ENCODE results near the gene CENPT. TPM values are rescaled to one million over a fixed set of nuclear protein-coding genes. Genes with fewer than 3 reads are reported as not detected.

Gene CENPT
- total RNA-seq, 1 donor from 2014 or later = 83.5 TPM

- Mint-ChIP-seq H3K4me1 (peaks cover 11% of the 10 kb centered on the region), H3K4me3 (peak overlapping the region; percentile 18), H3K27me3 (ENCODE audit: low read depth) (no peaks in the 10 kb centered on the region), H3K27ac (ENCODE audit: unreplicated experiment) (no peak overlapping the region), H3K9me3 (no peaks in the 10 kb centered on the region), H3K36me3 (ENCODE audit: low read depth) (peaks cover 8% of the 10 kb centered on the region)
- no peak for DNase-seq (ENCODE audit: low read depth, low spot score)
- TF ChIP-seq CTCF (conservative IDR thresholded peaks at IDR 0.05) = no peak
Observed at GRCh38 chr16:67800338-67800926, 47.1 kb downstream of the CENPT start.

- peak overlapping the region; percentile 59 for H3K27ac Mint-ChIP-seq (ENCODE audit: unreplicated experiment)
- H3K36me3 Mint-ChIP-seq (ENCODE audit: low read depth) = peaks cover 8% of the 10 kb centered on the region
- H3K27me3 Mint-ChIP-seq (ENCODE audit: low read depth) = no peaks in the 10 kb centered on the region
- peaks cover 3% of the 10 kb centered on the region for H3K4me1 Mint-ChIP-seq
- no peak for TF ChIP-seq CTCF (conservative IDR thresholded peaks at IDR 0.05)
- DNase-seq (ENCODE audit: low read depth, low spot score) = no peak
- H3K9me3 Mint-ChIP-seq = no peaks in the 10 kb centered on the region
- H3K4me3 Mint-ChIP-seq = no peak overlapping the region
Observed at GRCh38 chr16:67796099-67796718, 51.3 kb downstream of the CENPT start.

- Mint-ChIP-seq H3K9me3 (no peaks in the 10 kb centered on the region), H3K4me1 (no peaks in the 10 kb centered on the region), H3K36me3 (ENCODE audit: low read depth) (no peaks in the 10 kb centered on the region), H3K27me3 (ENCODE audit: low read depth) (no peaks in the 10 kb centered on the region), H3K4me3 (no peak overlapping the region), H3K27ac (ENCODE audit: unreplicated experiment) (no peak overlapping the region)
- no peak for DNase-seq (ENCODE audit: low read depth, low spot score)
- TF ChIP-seq CTCF (conservative IDR thresholded peaks at IDR 0.05) = no peak
Observed at GRCh38 chr16:67790071-67790470, 57.4 kb downstream of the CENPT start.

- Mint-ChIP-seq H3K4me1 (no peaks in the 10 kb centered on the region), H3K36me3 (ENCODE audit: low read depth) (peaks cover 8% of the 10 kb centered on the region), H3K27me3 (ENCODE audit: low read depth) (no peaks in the 10 kb centered on the region), H3K9me3 (no peaks in the 10 kb centered on the region), H3K4me3 (no peak overlapping the region), H3K27ac (ENCODE audit: unreplicated experiment) (no peak overlapping the region)
- DNase-seq (ENCODE audit: low read depth, low spot score) = no peak
- TF ChIP-seq CTCF (conservative IDR thresholded peaks at IDR 0.05) = no peak
Observed at GRCh38 chr16:67786491-67786890, 61.0 kb downstream of the CENPT start.

GRCh38 chr16:67783353-67783725, 64.2 kb downstream of the CENPT start:
- Mint-ChIP-seq H3K9me3 (no peaks in the 10 kb centered on the region), H3K4me1 (no peaks in the 10 kb centered on the region), H3K27ac (ENCODE audit: unreplicated experiment) (no peak overlapping the region), H3K36me3 (ENCODE audit: low read depth) (peaks cover 10% of the 10 kb centered on the region), H3K27me3 (ENCODE audit: low read depth) (no peaks in the 10 kb centered on the region), H3K4me3 (no peak overlapping the region)
- DNase-seq (ENCODE audit: low read depth, low spot score) = no peak
- TF ChIP-seq CTCF (conservative IDR thresholded peaks at IDR 0.05) = no peak

Data from neural crest cell (in vitro differentiated cells).